SK-N-SH (cell line): ENCODE data around the gene CDPF1. TPM values are rescaled to one million over a fixed set of nuclear protein-coding genes. Genes with fewer than 3 reads are reported as not detected.

Experiments
- CTCF ChIA-PET: fragments of 300-600, 350-600 bp; formaldehyde crosslinking; extraction: SDS; loops from one replicate; lab custom pipeline; 2021; lab: Yijun Ruan, JAX
- POLR2A ChIA-PET: fragments of 350-600 bp; sonication (Branson Sonifier 250); formaldehyde crosslinking; extraction: SDS; loops from one replicate; lab custom pipeline; 2020; ENCODE audit warnings: antibody characterized with exemption, inconsistent platforms; lab: Yijun Ruan, JAX
- DNase-seq: peaks from one replicate; pipeline ENCODE4 v3.0.0; 2012
- H2AFZ ChIP-seq: fragments of 200-600 bp; sonication (generic); 2 replicates; pipeline ENCODE4 v1.8.1; 2016; ENCODE audit warnings: antibody characterized with exemption, mild to moderate bottlenecking, low read depth
- H3F3A ChIP-seq: fragments of 200-600 bp; sonication (generic); replicated peaks from 2 replicates; pipeline ENCODE3; 2016; ENCODE audit warnings: antibody characterized with exemption, mild to moderate bottlenecking; ENCODE audit not compliant: insufficient read depth
- H3K27ac ChIP-seq, 2 experiments: fragments of 200-500 bp in 1 of 2; fragments of 200-600 bp in 1 of 2; sonication (Bioruptor generic) in 1 of 2; sonication (generic), shearing (Covaris generic) in 1 of 2; 2 replicates each; pipeline versions ENCODE4 v1.5.1 to v1.6.1; 2014 to 2016; ENCODE audit warnings: low read depth in 2 of 2, inconsistent platforms in 1 of 2, low read length in 1 of 2, mild to moderate bottlenecking in 1 of 2, mixed read lengths in 1 of 2
- H3K27me3 ChIP-seq: fragments of 200-600 bp; sonication (generic), shearing (Covaris generic); 2 replicates; pipeline ENCODE4 v1.6.1; 2016; ENCODE audit warnings: mixed run types; ENCODE audit not compliant: insufficient read depth
- H3K36me3 ChIP-seq, 2 experiments: fragments of 200-500 bp in 1 of 2; fragments of 200-600 bp in 1 of 2; sonication (Bioruptor generic) in 1 of 2; sonication (generic) in 1 of 2; replicated peaks in 1 of 2; 2 replicates each; pipeline versions ENCODE3 to v1.5.1; 2014 to 2016; ENCODE audit warnings: low read length in 1 of 2, mild to moderate bottlenecking in 1 of 2; ENCODE audit not compliant: insufficient read depth in 2 of 2, control insufficient read depth in 1 of 2
- H3K4me1 ChIP-seq, 2 experiments: fragments of 200-500 bp in 1 of 2; fragments of 200-600 bp in 1 of 2; sonication (Bioruptor generic) in 1 of 2; sonication (generic), shearing (Covaris generic) in 1 of 2; 2 replicates each; pipeline versions ENCODE4 v1.5.1 to v1.6.1; 2014 to 2016; ENCODE audit warnings: low read depth in 1 of 2, low read length in 1 of 2, mixed run types in 1 of 2; ENCODE audit not compliant: insufficient read depth in 2 of 2, control insufficient read depth in 1 of 2
- H3K4me2 ChIP-seq: fragments of 200-600 bp; sonication (generic), shearing (Covaris generic); 2 replicates; pipeline ENCODE4 v1.6.1; 2017; ENCODE audit warnings: mixed run types
- H3K4me3 ChIP-seq, 2 experiments: fragments of 200-500 bp in 1 of 2; fragments of 200-600 bp in 1 of 2; sonication (Bioruptor generic) in 1 of 2; sonication (generic), shearing (Covaris generic) in 1 of 2; 2 replicates each; pipeline versions ENCODE4 v1.5.1 to v1.8.1; 2014 to 2016; ENCODE audit warnings: low read depth in 2 of 2, inconsistent platforms in 1 of 2, low read length in 1 of 2, mild to moderate bottlenecking in 1 of 2, mixed read lengths in 1 of 2, moderate library complexity in 1 of 2
- H3K79me2 ChIP-seq: fragments of 200-600 bp; sonication (generic); 2 replicates; pipeline ENCODE4 v1.8.1; 2017; ENCODE audit warnings: mild to moderate bottlenecking; ENCODE audit not compliant: insufficient read depth
- H3K9ac ChIP-seq: fragments of 200-600 bp; sonication (generic); 2 replicates; pipeline ENCODE4 v1.6.1; 2017; ENCODE audit warnings: mixed run types
- H3K9me2 ChIP-seq: fragments of 200-600 bp; sonication (generic); 2 replicates; pipeline ENCODE4 v1.6.1; 2017; ENCODE audit warnings: mixed run types
- H3K9me3 ChIP-seq: fragments of 200-600 bp; sonication (generic); 2 replicates; pipeline ENCODE4 v1.6.1; 2017; ENCODE audit warnings: mixed run types, mild to moderate bottlenecking, moderate library complexity
- H4K20me1 ChIP-seq: fragments of 200-600 bp; sonication (generic); 2 replicates; pipeline ENCODE4 v1.6.1; 2017; ENCODE audit warnings: mild to moderate bottlenecking, mixed run types; ENCODE audit not compliant: insufficient read depth
- CHD2 ChIP-seq: fragments of 150-350 bp; IDR thresholded peaks from 2 replicates; pipeline ENCODE4 v1.6.1; 2018; ENCODE audit warnings: low read length; ENCODE audit not compliant: partially characterized antibody
- CTCF ChIP-seq: fragments of 200-600 bp; sonication (generic); IDR thresholded peaks from 2 replicates; pipeline ENCODE4 v1.6.1; 2017; ENCODE audit warnings: antibody characterized with exemption, mild to moderate bottlenecking, moderate library complexity
- EP300 ChIP-seq, 2 experiments: IDR thresholded peaks; 2 replicates each; pipeline versions ENCODE4 v1.4.0 to v1.6.1; 2012; ENCODE audit warnings: borderline replicate concordance in 1 of 2, low read depth in 1 of 2, low read length in 1 of 2
- FOSL2 ChIP-seq: IDR thresholded peaks from 2 replicates; pipeline ENCODE4 v1.4.0; 2012; ENCODE audit warnings: low read depth, mild to moderate bottlenecking, moderate library complexity, borderline replicate concordance
- FOXJ3 ChIP-seq: sonication (generic); formaldehyde crosslinking; IDR thresholded peaks from 2 replicates; pipeline ENCODE4 v1.5.1; 2020; ENCODE audit warnings: mild to moderate bottlenecking, missing genetic modification reagents
- GATA2 ChIP-seq: sonication (generic); formaldehyde crosslinking; IDR thresholded peaks from 2 replicates; pipeline ENCODE4 v1.5.0; 2020; ENCODE audit warnings: mild to moderate bottlenecking, missing genetic modification reagents
- IRF3 ChIP-seq: fragments of 150-350 bp; IDR thresholded peaks from 2 replicates; pipeline ENCODE4 v1.6.1; 2016; ENCODE audit warnings: mild to moderate bottlenecking, low read depth, low read length
- MEF2A ChIP-seq: IDR thresholded peaks from 2 replicates; pipeline ENCODE4 v1.4.0; 2012; ENCODE audit warnings: low read depth, borderline replicate concordance
- MXI1 ChIP-seq: IDR thresholded peaks from 2 replicates; pipeline ENCODE4 v1.6.1; 2012; ENCODE audit warnings: mild to moderate bottlenecking, low read depth, low read length, improper control_type of control experiment
- NFIC ChIP-seq: IDR thresholded peaks from 2 replicates; pipeline ENCODE4 v1.4.0; 2012; ENCODE audit warnings: borderline replicate concordance
- NRF1 ChIP-seq: IDR thresholded peaks from 2 replicates; pipeline ENCODE4 v1.6.1; 2012; ENCODE audit warnings: low read depth, mild to moderate bottlenecking, low read length
- PBX3 ChIP-seq: IDR thresholded peaks from 2 replicates; pipeline ENCODE4; 2012
- RAD21 ChIP-seq: IDR thresholded peaks from 2 replicates; pipeline ENCODE4 v1.6.1; 2012; ENCODE audit warnings: mild to moderate bottlenecking, low read length
- TAF1 ChIP-seq: IDR thresholded peaks from 2 replicates; pipeline ENCODE4 v1.6.1; 2012; ENCODE audit warnings: low read depth, mild to moderate bottlenecking, low read length, moderate library complexity, borderline replicate concordance
- USF1 ChIP-seq: IDR thresholded peaks from 2 replicates; pipeline ENCODE4 v1.4.0; 2012; ENCODE audit warnings: low read depth, borderline replicate concordance
- YY1 ChIP-seq: IDR thresholded peaks from 2 replicates; pipeline ENCODE4 v1.4.0; 2012; ENCODE audit warnings: low read depth, mild to moderate bottlenecking
- WGBS: methylation state at CpG from one replicate; pipeline ENCODE4 v1.1.6; 2017; ENCODE audit warnings: low lambda C conversion rate; 5-methylcytosine and 5-hydroxymethylcytosine counted together
- polyA plus RNA-seq, 3 experiments: library from polyadenylated mRNA; depleted of rRNA; stranded (reverse); fragments of >200 nt; gene quantifications; 2 replicates each; pipeline ENCODE4 v1.2.3, GENCODE V29; 2012

The CDPF1 gene
- polyA plus RNA-seq, 1 of the 3 experiments (the other 2 are of a cell fraction) = 25.3 TPM

- no peaks in the 10 kb centered on the region for H3K79me2 ChIP-seq
- 95% methylated on average over 7 of the region's 7 CpGs for WGBS
- no peaks in the 10 kb centered on the region for H3K9me2 ChIP-seq
- no peak for TF ChIP-seq NRF1
- TF ChIP-seq FOSL2 = no peak
- TF ChIP-seq CHD2 = no peak
- no peak for TF ChIP-seq MEF2A
- no peak for TF ChIP-seq FOXJ3 (CRISPR knock-in tag)
- TF ChIP-seq EP300 (IDR thresholded peaks at IDR 0.05; ENCODE audit: borderline replicate concordance in 1 of 2, low read depth in 1 of 2, low read length in 1 of 2) = no peak
- no peak for TF ChIP-seq YY1
- TF ChIP-seq GATA2 (CRISPR knock-in tag) = no peak
- no peak for TF ChIP-seq NFIC
- TF ChIP-seq MXI1 = no peak
- no peak for TF ChIP-seq CTCF
- no peak for TF ChIP-seq RAD21
- TF ChIP-seq TAF1 = no peak
- TF ChIP-seq PBX3 = no peak
- TF ChIP-seq USF1 = no peak
- no peaks in the 10 kb centered on the region for H3F3A ChIP-seq
- ChIA-PET POLR2A (no interaction called here), CTCF (interaction anchor here (1.2 kb wide), 1 partner anchor 10 kb away, joined by 4 read pairs; no protein-coding TSS in a partner anchor)
- H4K20me1 ChIP-seq = no peaks in the 10 kb centered on the region
- no peak overlapping the region for H3K4me3 ChIP-seq
- no peak overlapping the region for H3K27ac ChIP-seq
- H3K4me2 ChIP-seq = no peak overlapping the region
- no peak overlapping the region for H3K9ac ChIP-seq
- H3K4me1 ChIP-seq = peaks cover 0 to 10% of the 10 kb centered on the region in 2 experiments; a peak in 1 of 4 replicates
- H3K36me3 ChIP-seq = peaks cover 2 to 5% of the 10 kb centered on the region in 2 experiments
- no peak for DNase-seq
- H2AFZ ChIP-seq = no peak overlapping the region
- no peaks in the 10 kb centered on the region for H3K9me3 ChIP-seq
- no peaks in the 10 kb centered on the region for H3K27me3 ChIP-seq
Observed at GRCh38 chr22:46225631-46226030, 24.5 kb downstream of the CDPF1 start.

GRCh38 chr22:46224898-46225290, 25.2 kb downstream of the CDPF1 start:
- H3K9ac ChIP-seq = no peak overlapping the region
- H3K27ac ChIP-seq = no peak overlapping the region
- H3K36me3 ChIP-seq = peaks cover 4 to 11% of the 10 kb centered on the region in 2 experiments
- WGBS = 93% methylated on average over 10 of the region's 10 CpGs
- H2AFZ ChIP-seq = no peak overlapping the region
- H4K20me1 ChIP-seq = no peaks in the 10 kb centered on the region
- CTCF ChIA-PET = no interaction called here
- H3K27me3 ChIP-seq = no peaks in the 10 kb centered on the region
- TF ChIP-seq FOSL2 = no peak
- no peak for TF ChIP-seq GATA2 (CRISPR knock-in tag)
- TF ChIP-seq IRF3 = no peak
- no peak for TF ChIP-seq TAF1
- no peaks in the 10 kb centered on the region for H3K9me2 ChIP-seq
- H3K4me2 ChIP-seq = no peak overlapping the region
- H3K9me3 ChIP-seq = no peaks in the 10 kb centered on the region
- POLR2A ChIA-PET = no interaction called here
- DNase-seq = no peak
- H3K4me3 ChIP-seq = no peak overlapping the region
- H3K79me2 ChIP-seq = no peaks in the 10 kb centered on the region
- no peaks in the 10 kb centered on the region for H3F3A ChIP-seq
- H3K4me1 ChIP-seq = peaks cover 0 to 5% of the 10 kb centered on the region in 2 experiments; a peak in 1 of 4 replicates
